Activated CD8-positive, alpha-beta memory T cell treated with anti-CD3 and anti-CD28 coated beads, Interleukin-2, amount 50 U/mL, for 48 hours (primary cell): ENCODE measurements around the gene SMPD3.

ENCODE experiments used
- DNase-seq: peaks from one replicate; pipeline ENCODE4 v3.0.0-alpha.2; 2020

Gene SMPD3

DNA sequence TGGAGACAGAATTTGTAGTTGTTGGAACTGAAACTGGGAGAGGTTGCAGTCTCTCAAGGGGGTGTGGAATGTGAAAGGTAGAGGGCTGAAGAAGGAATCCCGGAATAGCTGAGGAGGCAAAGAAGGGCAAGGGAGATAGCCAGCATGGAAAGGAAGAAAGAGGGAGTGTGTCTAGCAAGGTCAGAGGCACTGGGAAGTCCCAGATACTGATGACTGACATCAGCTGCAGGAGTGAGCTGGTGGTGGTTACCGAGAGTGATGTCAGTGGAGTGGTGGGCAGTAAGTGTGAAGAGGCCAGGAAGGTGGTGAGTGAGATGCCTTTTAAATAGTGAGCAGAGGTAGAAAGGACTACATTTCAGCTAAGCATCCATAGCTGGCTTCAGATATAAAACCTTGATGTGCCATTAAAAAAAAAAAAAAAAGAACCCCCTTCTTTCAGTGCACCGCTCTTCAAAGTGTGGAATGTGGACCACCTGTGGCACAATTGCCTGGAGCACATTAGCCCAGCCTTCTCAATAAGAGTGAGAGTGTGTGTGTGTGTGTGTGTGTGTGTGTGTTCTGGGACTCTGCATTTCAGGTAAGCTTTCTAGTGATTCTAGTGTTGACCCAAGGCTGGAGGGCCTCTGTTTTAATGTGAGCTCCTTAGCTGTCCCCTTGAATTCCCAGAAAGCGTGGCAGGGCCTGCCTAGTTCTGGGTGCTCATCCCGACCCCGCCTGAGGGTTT lies 129.0 kb downstream of the SMPD3 start:
- DNase-seq = peak; percentile 64

DNA sequence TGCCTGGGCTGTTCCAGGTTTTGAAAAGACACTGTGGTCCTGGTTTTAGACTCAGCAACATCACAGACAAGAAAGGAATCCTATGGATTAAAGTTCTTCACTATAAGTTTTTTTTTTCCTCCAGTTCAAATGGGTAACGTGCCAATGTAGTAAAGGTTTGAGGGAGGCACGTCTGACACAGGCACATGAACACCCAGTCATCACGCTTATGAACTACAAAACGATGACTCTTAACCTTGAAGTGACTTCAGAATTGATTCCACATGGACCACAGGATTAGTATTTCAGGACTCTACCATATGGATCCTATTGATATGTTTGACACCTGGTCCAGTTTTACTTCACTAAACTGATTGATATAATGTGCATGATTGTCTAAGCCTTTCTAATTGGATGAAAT lies 135.2 kb downstream of the SMPD3 start:
- no peak for DNase-seq

DNA sequence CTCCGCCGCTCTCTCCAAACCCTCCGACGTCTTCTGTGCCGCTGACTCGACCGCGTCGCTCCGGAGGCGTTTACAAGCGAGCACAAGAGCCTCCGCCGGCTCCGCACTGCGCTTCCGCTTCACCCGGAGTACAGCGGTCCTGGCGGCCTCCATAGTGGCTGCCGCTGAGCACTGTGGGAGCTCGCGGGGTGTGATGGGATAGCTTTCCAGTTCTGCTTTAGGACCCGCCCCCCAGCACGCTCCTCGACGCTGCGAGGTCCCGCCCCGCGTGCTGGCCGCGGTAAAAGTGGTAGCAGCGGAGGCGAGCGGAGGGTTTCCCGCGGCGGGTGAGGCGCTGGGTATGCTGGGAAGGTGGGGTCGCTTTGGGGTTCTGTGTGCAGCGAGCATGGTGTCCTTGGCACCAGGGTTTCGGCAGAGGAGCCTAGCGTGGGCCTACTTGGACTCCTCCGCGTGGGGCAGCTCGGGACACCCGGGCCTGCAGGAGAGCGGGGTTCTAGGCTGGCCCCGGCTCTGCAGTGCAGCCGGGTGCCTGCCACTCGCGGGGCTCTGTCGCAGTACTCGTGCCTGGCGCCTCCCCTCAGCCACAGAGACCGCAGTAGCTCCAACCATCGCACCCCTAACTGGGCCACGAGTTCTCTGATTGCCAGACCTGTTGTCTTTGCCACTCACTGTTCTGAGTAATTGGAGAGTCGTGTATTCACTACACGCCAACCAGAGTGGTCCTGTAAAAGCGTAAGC lies 137.4 kb downstream of the SMPD3 start, which contains the start of the genes PRMT7 and SLC7A6OS:
Gene PRMT7, plus strand, starts transcription at position 246 of the 738 bp plus-strand sequence. CDS start 4,961 bp downstream, outside the sequence.
Gene SLC7A6OS, minus strand, starts transcription at position 173 of the 738 bp plus-strand sequence. Its CDS starts 20 bp downstream, at position 153.
- peak; percentile 92 for DNase-seq

DNA sequence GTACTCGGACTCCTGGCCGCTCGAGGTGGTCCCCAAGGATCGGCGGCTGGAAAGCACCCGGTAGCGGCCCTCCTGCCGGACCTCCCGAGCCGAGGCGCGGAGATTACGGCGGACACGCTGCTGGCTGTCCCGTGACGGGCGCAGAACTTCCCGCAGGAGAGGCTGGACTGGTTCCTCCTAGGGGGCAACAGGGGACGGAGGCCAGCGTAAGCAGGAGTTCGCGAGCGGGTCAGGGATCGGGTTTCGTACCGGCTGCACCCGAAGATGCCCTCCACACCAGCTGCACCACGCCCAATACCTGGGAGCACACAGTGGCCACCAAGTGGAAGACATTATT lies 137.9 kb downstream of the SMPD3 start:
- DNase-seq = peak; percentile 61

DNA sequence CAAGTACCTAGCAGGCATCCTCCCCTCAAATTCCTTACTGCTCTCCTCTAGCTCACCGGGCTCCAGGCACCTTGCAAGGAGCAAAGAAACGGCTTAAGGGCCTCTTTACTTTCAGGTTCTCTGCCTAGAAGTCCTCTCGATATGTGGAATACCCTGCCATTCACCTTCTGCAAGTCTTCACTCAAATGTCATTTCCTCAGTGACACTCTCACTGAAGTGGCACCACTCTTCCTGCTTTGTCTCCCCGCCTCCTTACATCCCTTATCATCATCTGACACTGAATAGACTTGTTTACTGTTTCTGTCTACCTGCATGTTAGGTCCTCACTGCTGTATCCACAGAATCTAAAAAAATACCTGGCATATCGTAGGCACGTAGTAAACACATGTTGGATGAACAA lies 138.5 kb downstream of the SMPD3 start:
- DNase-seq = no peak
